Left lung (tissue), 10 donors: Measurements from ENCODE around the gene ZFP57. TPM values are rescaled to one million over a fixed set of nuclear protein-coding genes. Genes with fewer than 3 reads are reported as not detected.
"Not testable (repeated sequence)": the region's sequence is repeated elsewhere in the genome, so short reads cannot be mapped to it uniquely, and the experiment has no call there.

Experiments
- ATAC-seq: fragments of 200-7000 bp; cut with Tn5 transposase; one replicate; pipeline ENCODE4 v1.9.1; 2020; ENCODE audit warnings: moderate library complexity
- DNase-seq, 4 donors: peaks; one replicate each; pipeline ENCODE4 v3.0.0-alpha.2; 2013 to 2020
- H3K27ac ChIP-seq, 2 donors: fragments of 200-600 bp; sonication (generic) in 1 of 2; one replicate each; pipeline versions ENCODE4 v1.5.0 to v1.8.0; 2020 to 2021
- H3K27me3 ChIP-seq, 2 donors: fragments of 200-600 bp; sonication (generic) in 1 of 2; one replicate each; pipeline versions ENCODE4 v1.5.0 to v1.8.0; 2020 to 2021
- H3K36me3 ChIP-seq, 2 donors: fragments of 200-600 bp; sonication (generic) in 1 of 2; one replicate each; pipeline versions ENCODE4 v1.5.0 to v1.8.0; 2020 to 2021
- H3K4me1 ChIP-seq, 2 donors: fragments of 200-600 bp; one replicate each; pipeline ENCODE4 v1.8.0; 2021
- H3K4me3 ChIP-seq, 2 donors: fragments of 200-600 bp; sonication (generic) in 1 of 2; one replicate each; pipeline versions ENCODE4 v1.5.0 to v1.8.0; 2020 to 2021; ENCODE audit warnings: mild to moderate bottlenecking in 1 of 2
- H3K9me3 ChIP-seq, 2 donors: fragments of 200-600 bp; sonication (generic) in 1 of 2; one replicate each; pipeline versions ENCODE4 v1.5.0 to v1.8.0; 2020 to 2021
- CTCF ChIP-seq, 2 donors: fragments of 200-600 bp; sonication (generic) in 1 of 2; IDR thresholded peaks; one replicate each; pipeline versions ENCODE4 v1.5.0 to v1.8.0; 2021; ENCODE audit warnings: antibody characterized with exemption in 2 of 2
- intact Hi-C, 2 donors: fragments of 100-400 bp; cut with DNase I; formaldehyde crosslinking; loops; one replicate each; pipeline versions ENCODE4 v1.11.2 to v1.14.2; 2022
- polyA plus RNA-seq, 6 donors: library from polyadenylated mRNA; unstranded; fragments of 120-200 nt; gene quantifications; one replicate each; pipeline ENCODE4 v1.2.1, GENCODE V29; 2013; ENCODE audit not compliant: insufficient read length in 6 of 6
- total RNA-seq, 2 donors: library from RNA; stranded (reverse); fragmentation: NEBNext Ultra II Directional; extraction: Animal tissue kit (Norgen Biotek cat#: 25700); gene quantifications; one replicate each; pipeline ENCODE4 v1.2.1, GENCODE V29; 2021
- donor health status: DM: no; HTN: yes; CAD: no.
- donor health status: DM: no; HTN: no; CAD: no.

The ZFP57 gene
- total and polyA plus RNA-seq, 8 donors = 0.61 to 0.68 TPM; not detected in 6

GRCh38 chr6:29666826-29667130, 14.2 kb downstream of the ZFP57 start:
- no peak overlapping the region for H3K4me3 ChIP-seq
- no peak for TF ChIP-seq CTCF (IDR thresholded peaks at IDR 0.05)
- intact Hi-C loops = no loop called here

GRCh38 chr6:29665942-29666825, 14.8 kb downstream of the ZFP57 start:
- Histone ChIP-seq H3K9me3 (no peaks in the 10 kb centered on the region), H3K27ac (no peak overlapping the region), H3K4me3 (no peak overlapping the region), H3K4me1 (no peaks in the 10 kb centered on the region), H3K36me3 (no peaks in the 10 kb centered on the region), H3K27me3 (peaks cover 6 to 69% of the 10 kb centered on the region in 2 donors)
- ATAC-seq = no peak
- TF ChIP-seq CTCF (IDR thresholded peaks at IDR 0.05) = no peak
- intact Hi-C loops = no loop called here
- no peak for DNase-seq

More at GRCh38 chr6:29666826-29667130, 14.2 kb downstream of the ZFP57 start:
- no peaks in the 10 kb centered on the region for H3K9me3 ChIP-seq
- DNase-seq (no peak), ATAC-seq (no peak)
- H3K27ac ChIP-seq = no peak overlapping the region
- H3K27me3 ChIP-seq = peaks cover 6 to 66% of the 10 kb centered on the region in 2 donors
- no peaks in the 10 kb centered on the region for H3K4me1 ChIP-seq
- no peaks in the 10 kb centered on the region for H3K36me3 ChIP-seq

DNA sequence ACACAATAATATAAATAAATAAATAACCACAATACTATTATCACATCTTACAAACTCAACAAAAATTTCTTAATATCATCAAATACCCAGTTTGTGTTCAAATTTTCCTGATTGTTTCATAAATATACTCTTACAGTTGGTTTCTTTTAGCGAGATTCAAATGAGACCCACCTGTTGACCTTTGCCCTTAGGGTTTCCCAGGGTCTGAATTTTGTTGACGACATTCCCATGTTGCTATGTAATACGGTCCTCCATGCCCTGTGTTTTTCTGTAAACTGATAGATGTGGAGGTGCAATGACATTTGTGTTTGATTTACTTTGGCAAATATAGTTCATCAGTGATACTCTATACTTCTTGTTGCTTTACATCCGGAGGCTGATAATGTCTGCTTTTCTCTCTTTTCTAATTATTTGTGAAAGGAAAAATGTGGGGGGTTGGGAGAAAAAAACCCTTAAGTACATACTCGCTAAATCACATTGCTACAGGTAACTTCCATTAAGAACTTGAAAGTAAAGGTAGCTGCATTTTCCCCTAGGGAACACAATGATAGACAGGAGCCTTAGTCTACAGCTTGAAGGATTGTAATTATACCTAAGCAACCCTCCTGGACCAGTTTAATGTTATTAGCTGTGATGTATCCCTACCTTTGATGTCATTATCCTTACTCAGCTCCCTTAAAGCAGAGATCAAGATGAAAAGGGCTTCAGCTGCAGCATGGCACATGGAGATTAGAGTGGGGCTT, 17.5 kb downstream of the ZFP57 start:
- Histone ChIP-seq H3K4me3 (no peak overlapping the region), H3K27me3 (peaks cover 6 to 71% of the 10 kb centered on the region in 2 donors)
- no peak for DNase-seq

GRCh38 chr6:29661502-29662141, 19.3 kb downstream of the ZFP57 start:
- H3K4me1 ChIP-seq, H3K36me3 ChIP-seq, H3K9me3 ChIP-seq, intact Hi-C loops, ATAC-seq, H3K27ac ChIP-seq, DNase-seq, H3K4me3 ChIP-seq: not testable (repeated sequence)
- H3K27me3 ChIP-seq = peaks cover 6 to 74% of the 10 kb centered on the region in 2 donors

More for the DNA sequence above, 17.5 kb downstream of the ZFP57 start:
- Histone ChIP-seq H3K36me3 (no peaks in the 10 kb centered on the region), H3K4me1 (no peaks in the 10 kb centered on the region), H3K27ac (no peak overlapping the region), H3K9me3 (no peaks in the 10 kb centered on the region)
- no peak for TF ChIP-seq CTCF (IDR thresholded peaks at IDR 0.05)
- no peak for ATAC-seq
- intact Hi-C loops = no loop called here

- ATAC-seq = no peak
These were observed 19.9 kb downstream of the ZFP57 start for GRCh38 chr6:29661071-29661470.

More at GRCh38 chr6:29661071-29661470, 19.9 kb downstream of the ZFP57 start:
- Histone ChIP-seq H3K4me3 (no peak overlapping the region), H3K27ac (no peak overlapping the region), H3K4me1 (no peaks in the 10 kb centered on the region), H3K36me3 (no peaks in the 10 kb centered on the region), H3K27me3 (peaks cover 6 to 78% of the 10 kb centered on the region in 2 donors), H3K9me3 (no peaks in the 10 kb centered on the region)
- TF ChIP-seq CTCF (IDR thresholded peaks at IDR 0.05) = no peak
- DNase-seq = no peak
- intact Hi-C loops = no loop called here
